BLaER1 treated with 17β-estradiol and CSF1 and Interleukin-3, amounts not matched to agents 10 nM and 100 nM (cell line): ENCODE results near the gene HOXC4.
A peak's percentile ranks its signal among the peaks of the same experiment; 100 is the strongest.

Experiments
- H3K27ac ChIP-seq, 11 experiments: shearing (Covaris generic); formaldehyde crosslinking; 2 replicates each; pipeline ENCODE4 v1.8.1; 2022
- H3K27me3 ChIP-seq, 11 experiments: shearing (Covaris generic); formaldehyde crosslinking; 2 replicates each; pipeline ENCODE4 v1.8.1; 2022
- H3K36me3 ChIP-seq, 11 experiments: shearing (Covaris generic); formaldehyde crosslinking; 2 replicates each; pipeline ENCODE4 v1.8.1; 2022
- H3K4me1 ChIP-seq, 10 experiments: shearing (Covaris generic); formaldehyde crosslinking; 2 replicates each; pipeline ENCODE4 v1.8.1; 2022
- H3K4me2 ChIP-seq, 11 experiments: shearing (Covaris generic); formaldehyde crosslinking; 2 replicates each; pipeline ENCODE4 v1.8.1; 2022
- H3K4me3 ChIP-seq, 10 experiments: shearing (Covaris generic); formaldehyde crosslinking; 2 replicates each; pipeline ENCODE4 v1.8.1; 2022
- H3K9ac ChIP-seq, 11 experiments: shearing (Covaris generic); formaldehyde crosslinking; 2 replicates each; pipeline ENCODE4 v1.8.1; 2022
- H3K9me3 ChIP-seq, 11 experiments: shearing (Covaris generic); formaldehyde crosslinking; replicated peaks in 1 of 11; 2 replicates each; pipeline ENCODE4 v1.8.1; 2022
- H4K20me1 ChIP-seq, 11 experiments: shearing (Covaris generic); formaldehyde crosslinking; 2 replicates each; pipeline ENCODE4 v1.8.1; 2022
- Cebpa-rat ChIP-seq, 11 experiments: shearing (Covaris generic); IDR thresholded peaks; 2 replicates each; pipeline ENCODE4 v1.8.1; 2022

Gene HOXC4

DNA sequence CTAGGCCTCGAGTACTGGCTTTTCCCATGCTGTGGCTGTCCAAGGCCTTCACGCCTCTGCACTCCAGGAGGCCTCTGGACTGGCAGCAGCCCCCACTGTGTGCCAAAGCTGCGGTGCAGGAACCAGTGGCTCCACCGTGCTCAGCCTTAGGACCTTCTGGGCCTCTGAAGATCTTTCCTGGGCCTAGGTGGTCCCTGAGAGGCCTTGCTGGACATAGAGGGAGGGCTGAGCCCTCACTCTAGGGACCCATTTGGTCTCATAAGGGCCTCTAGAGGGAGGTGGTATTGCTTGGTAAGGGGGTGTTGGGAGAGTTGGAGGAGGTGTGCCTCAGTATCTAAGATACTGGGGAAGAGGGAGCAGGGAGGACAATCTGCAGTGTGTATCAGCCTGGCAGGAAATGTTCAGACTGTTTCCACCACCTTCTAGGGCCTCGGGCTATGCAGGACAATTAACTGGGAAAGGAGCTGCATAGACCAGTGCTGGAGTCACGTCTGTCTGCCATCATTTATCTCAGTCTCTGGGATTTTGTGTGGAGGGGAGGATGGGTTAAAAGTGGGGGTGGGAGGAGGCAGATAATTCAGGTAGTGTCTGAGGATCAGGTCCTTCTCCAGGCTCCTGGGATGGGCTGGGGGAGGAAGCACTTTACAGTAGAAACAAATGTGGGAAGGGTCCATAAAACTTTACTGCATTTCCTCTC is 17.9 kb upstream of the HOXC4 start:
- Histone ChIP-seq H4K20me1 (peaks cover 0 to 82% (median 56%) of the 10 kb centered on the region in 11 experiments; a peak in 17 of 22 replicates), H3K27ac (no peak overlapping the region), H3K4me2 (no peak overlapping the region), H3K36me3 (no peaks in the 10 kb centered on the region), H3K27me3 (peaks cover 100% of the 10 kb centered on the region in 11 experiments), H3K4me3 (no peak overlapping the region), H3K4me1 (peaks cover 0 to 10% (median 8%) of the 10 kb centered on the region in 10 experiments; a peak in 8 of 20 replicates), H3K9ac (no peak overlapping the region), H3K9me3 (peaks cover 23 to 54% (median 39%) of the 10 kb centered on the region in 11 experiments)
- no peak for TF ChIP-seq Cebpa-rat (IDR thresholded peaks at IDR 0.05)

DNA sequence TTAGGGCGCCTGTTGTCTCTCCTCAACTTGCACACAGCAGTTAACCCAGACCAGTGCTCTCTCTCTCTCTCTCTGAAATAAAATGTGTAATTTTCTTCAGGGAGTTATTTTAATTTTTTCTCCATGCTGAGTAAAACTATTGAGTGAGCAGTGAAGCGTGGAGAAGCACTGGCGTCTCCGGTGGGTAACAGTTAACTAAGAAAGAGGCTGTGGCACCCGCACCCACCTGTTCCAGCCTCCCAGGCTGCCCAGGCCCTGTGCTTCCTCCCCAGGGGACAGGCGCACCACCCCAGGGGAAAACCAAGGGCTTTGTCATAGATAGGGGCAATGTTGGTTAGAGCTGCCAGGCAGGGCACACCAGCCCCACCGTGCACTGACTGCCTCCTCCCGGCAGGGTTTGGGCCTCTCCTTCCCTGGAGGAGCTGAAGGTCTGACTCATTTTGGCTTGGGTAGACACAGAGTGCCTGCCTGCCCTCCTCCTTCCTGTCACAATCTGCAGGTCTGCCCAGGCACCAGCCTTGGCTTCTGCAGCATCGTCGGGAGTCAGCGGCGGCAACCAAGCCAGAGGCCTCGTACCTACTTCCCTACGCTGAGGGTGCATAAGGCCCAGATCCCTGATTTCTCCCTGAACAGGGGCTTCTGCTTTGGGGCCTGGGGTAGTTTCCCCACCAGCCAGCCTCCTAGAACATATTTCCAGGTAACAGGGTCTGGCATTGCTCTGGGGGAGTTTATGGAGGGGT is 16.8 kb upstream of the HOXC4 start:
- peak overlapping the region in 6 of 11 experiments; percentile 7 to 48 (median 30); a peak in 6 of 22 replicates for H3K4me2 ChIP-seq
- no peak overlapping the region for H3K27ac ChIP-seq
- peaks cover 100% of the 10 kb centered on the region in 11 experiments for H3K27me3 ChIP-seq
- H3K9ac ChIP-seq, result no peak overlapping the region
- peaks cover 0 to 78% (median 45%) of the 10 kb centered on the region in 11 experiments; a peak in 17 of 22 replicates for H4K20me1 ChIP-seq
- H3K36me3 ChIP-seq, result no peaks in the 10 kb centered on the region
- peaks cover 0 to 10% (median 8%) of the 10 kb centered on the region in 10 experiments; a peak in 8 of 20 replicates for H3K4me1 ChIP-seq
- no peak overlapping the region for H3K4me3 ChIP-seq
- no peak for TF ChIP-seq Cebpa-rat (IDR thresholded peaks at IDR 0.05)
- H3K9me3 ChIP-seq, result peaks cover 18 to 47% (median 29%) of the 10 kb centered on the region in 11 experiments

DNA sequence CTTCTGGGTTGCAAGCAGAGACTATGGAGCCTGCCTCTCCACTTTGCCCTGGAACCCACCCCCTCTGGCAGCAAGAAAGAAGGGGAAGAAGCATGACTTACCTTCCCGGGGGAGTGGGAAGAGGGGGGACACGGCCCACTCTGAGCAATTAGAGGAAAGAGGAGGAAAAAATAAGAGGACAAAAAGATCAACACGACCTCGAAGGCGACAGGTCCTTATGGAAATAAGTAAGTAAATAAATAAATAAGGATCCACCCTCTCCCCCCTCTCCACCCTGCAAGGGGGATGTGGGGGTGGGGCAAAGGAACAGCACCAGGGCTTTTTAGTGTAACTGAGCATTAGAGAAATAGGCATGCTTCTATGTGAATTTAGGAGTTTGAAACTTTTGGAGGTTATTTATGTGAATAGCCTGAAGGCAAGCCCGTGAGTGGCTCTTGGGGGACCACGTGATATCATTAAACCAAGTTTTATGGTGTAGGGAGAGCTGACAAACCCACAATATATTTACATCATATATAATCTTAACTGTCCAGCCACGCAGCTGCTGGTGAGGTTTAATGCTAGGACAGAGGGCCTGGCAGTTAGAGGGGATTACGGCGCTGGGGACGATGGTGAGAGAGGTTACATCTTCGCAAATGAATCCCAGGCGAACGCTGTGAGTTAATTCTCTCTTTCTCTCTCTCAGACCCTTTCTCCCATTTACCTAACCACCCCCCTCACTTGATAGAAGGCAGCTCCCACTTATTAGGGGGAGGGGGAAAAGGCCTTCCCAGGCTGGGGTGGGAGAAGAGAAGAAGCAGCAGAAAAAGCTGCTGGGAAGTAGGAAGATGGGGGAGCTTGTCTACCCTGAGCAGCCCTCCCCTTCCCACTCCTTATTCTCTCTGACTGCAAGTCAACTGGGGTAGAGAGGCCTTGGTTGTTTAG is 16.0 kb upstream of the HOXC4 start:
- Histone ChIP-seq H4K20me1 (peaks cover 0 to 76% (median 40%) of the 10 kb centered on the region in 11 experiments; a peak in 17 of 22 replicates), H3K4me2 (peak overlapping the region in 2 of 11 experiments; percentile 33 to 48; a peak in 4 of 22 replicates)

DNA sequence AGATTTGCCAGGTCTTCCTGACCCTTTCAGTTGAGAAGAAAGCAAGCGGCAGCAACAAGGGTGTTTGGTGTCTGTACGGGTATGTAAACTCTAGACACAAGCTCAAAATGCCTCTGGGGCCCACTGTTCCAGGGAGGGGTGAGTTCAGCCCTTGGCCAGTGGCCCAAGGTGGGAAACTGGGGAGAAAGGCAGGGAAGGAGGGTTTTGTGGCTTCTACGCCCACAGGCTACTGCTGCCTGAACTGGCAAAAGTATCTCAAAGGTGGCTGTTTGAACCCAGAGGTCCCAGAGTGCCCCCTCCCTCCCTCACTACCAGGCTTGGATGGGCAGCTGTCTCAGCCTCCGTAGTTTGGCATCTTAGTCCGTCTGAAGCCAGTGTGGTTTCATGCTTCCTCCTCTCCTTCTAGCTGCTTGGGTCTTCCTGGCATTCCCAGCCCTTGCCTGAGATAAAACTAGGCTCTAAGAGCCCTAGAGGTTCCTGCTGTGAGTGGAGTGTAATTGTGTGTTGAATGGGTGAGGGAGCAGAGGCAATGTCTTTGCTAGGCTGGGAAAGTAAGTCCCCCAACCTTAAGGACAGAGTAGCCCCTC is 15.3 kb upstream of the HOXC4 start:
- H3K27me3 ChIP-seq, result peaks cover 100% of the 10 kb centered on the region in 11 experiments
- H3K9me3 ChIP-seq, result peaks cover 2 to 31% (median 14%) of the 10 kb centered on the region in 11 experiments
- H3K4me2 ChIP-seq, result no peak overlapping the region
- no peak for TF ChIP-seq Cebpa-rat (IDR thresholded peaks at IDR 0.05)
- no peak overlapping the region for H3K9ac ChIP-seq
- H3K4me1 ChIP-seq, result peaks cover 0 to 10% (median 8%) of the 10 kb centered on the region in 10 experiments; a peak in 8 of 20 replicates
- H3K4me3 ChIP-seq, result no peak overlapping the region
- peaks cover 0 to 76% (median 40%) of the 10 kb centered on the region in 11 experiments; a peak in 17 of 22 replicates for H4K20me1 ChIP-seq
- H3K27ac ChIP-seq, result no peak overlapping the region
- H3K36me3 ChIP-seq, result no peaks in the 10 kb centered on the region

More for the DNA sequence above, 16.0 kb upstream of the HOXC4 start:
- TF ChIP-seq Cebpa-rat (IDR thresholded peaks at IDR 0.05), result no peak
- Histone ChIP-seq H3K36me3 (no peaks in the 10 kb centered on the region), H3K4me1 (peaks cover 0 to 10% (median 8%) of the 10 kb centered on the region in 10 experiments; a peak in 8 of 20 replicates), H3K4me3 (no peak overlapping the region), H3K27me3 (peaks cover 100% of the 10 kb centered on the region in 11 experiments), H3K9me3 (peaks cover 10 to 39% (median 21%) of the 10 kb centered on the region in 11 experiments), H3K9ac (no peak overlapping the region), H3K27ac (no peak overlapping the region)

DNA sequence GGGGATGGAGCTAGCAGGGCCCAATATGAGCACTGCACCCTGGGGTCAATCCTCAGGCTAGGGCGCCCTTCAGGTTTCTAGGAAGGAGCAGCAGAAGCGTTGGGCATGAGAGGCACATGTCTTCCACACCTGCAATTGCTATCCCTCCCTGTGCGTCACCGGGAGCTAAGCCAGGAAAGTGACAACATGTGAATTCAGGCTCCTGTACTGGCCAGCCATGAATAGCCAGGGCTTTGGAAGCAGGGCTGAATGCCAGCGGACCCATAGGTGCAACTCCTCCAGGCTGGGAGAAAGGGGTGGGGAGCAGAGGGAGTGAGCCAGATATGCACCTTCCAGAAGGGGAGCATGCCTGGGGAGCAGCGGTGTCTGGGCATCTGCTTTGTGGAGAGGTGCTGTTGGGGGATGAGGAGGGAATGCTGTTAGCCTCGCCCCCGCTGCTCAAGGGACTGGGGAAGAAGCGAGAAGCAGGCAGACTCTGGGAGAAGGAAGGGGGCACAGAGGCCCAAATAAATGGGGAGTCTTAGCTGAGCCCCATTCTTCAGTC is 14.7 kb upstream of the HOXC4 start:
- no peak overlapping the region for H3K9ac ChIP-seq
- peaks cover 0 to 10% (median 8%) of the 10 kb centered on the region in 10 experiments; a peak in 8 of 20 replicates for H3K4me1 ChIP-seq
- peaks cover 0 to 72% (median 40%) of the 10 kb centered on the region in 11 experiments; a peak in 17 of 22 replicates for H4K20me1 ChIP-seq
- peaks cover 0 to 27% (median 11%) of the 10 kb centered on the region in 11 experiments; a peak in 15 of 22 replicates for H3K9me3 ChIP-seq
- no peak for TF ChIP-seq Cebpa-rat (IDR thresholded peaks at IDR 0.05)
- H3K4me2 ChIP-seq, result no peak overlapping the region
- H3K27ac ChIP-seq, result no peak overlapping the region
- H3K36me3 ChIP-seq, result no peaks in the 10 kb centered on the region
- H3K27me3 ChIP-seq, result peaks cover 100% of the 10 kb centered on the region in 11 experiments
- H3K4me3 ChIP-seq, result no peak overlapping the region

DNA sequence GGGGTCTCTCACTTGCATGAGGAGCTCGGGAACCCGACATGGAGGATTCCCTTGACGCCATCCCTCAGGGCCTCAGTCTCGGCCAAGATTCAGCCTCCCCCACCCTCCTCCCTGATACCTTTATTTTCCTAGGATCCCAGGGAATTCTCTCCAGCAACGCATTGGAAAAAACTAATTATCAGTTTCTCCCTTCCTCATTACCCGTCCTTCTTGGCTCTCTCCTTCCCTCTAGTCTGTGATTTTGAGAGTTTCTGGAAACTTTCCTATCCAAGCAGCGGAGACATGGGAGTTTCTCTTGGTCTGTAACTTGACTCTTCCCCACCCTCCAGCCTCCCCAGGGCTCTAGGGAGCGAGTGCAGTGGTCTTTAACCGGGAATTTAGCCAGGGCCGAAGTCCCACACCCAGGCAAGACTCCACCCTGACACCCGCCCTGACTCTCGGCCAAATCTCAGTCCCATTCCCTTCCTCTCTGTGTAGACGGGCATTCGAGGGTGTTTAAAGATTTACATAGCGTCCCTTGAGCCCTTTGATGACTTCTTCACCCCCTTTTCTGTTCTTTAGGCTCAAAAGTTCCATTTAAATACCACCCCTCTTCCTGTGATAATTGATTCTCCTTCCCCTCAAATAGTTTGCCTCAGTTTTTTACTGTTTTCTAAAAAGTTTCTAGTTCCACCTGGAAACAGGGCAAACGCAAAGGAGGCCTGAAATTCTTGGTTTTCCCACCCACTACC is 14.1 kb upstream of the HOXC4 start:
- no peak for TF ChIP-seq Cebpa-rat (IDR thresholded peaks at IDR 0.05)
- H3K4me2 ChIP-seq, result no peak overlapping the region

DNA sequence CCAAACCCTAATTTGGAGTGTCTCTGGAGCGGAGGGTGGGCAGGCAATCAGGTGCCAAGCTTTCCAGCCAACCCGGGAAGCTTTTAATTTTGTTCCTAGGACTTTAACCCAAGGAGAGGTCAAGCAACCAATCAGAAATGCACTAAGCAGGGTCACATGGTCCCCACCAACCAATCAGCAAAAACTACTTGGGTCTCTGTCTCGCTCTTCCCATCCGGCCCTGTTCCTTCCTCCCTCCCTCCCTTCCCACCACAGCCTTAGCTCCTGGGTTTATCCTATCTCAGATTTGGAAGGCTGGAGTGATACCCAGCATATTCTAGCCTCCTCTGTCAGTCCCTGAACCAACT is 13.5 kb upstream of the HOXC4 start:
- H3K27ac ChIP-seq, result no peak overlapping the region
- no peak overlapping the region for H3K4me2 ChIP-seq
- no peak for TF ChIP-seq Cebpa-rat (IDR thresholded peaks at IDR 0.05)
- peaks cover 100% of the 10 kb centered on the region in 11 experiments for H3K27me3 ChIP-seq
- peaks cover 0 to 10% (median 8%) of the 10 kb centered on the region in 10 experiments; a peak in 8 of 20 replicates for H3K4me1 ChIP-seq
- no peaks in the 10 kb centered on the region for H3K36me3 ChIP-seq
- peaks cover 0 to 66% (median 35%) of the 10 kb centered on the region in 11 experiments; a peak in 17 of 22 replicates for H4K20me1 ChIP-seq
- H3K9ac ChIP-seq, result no peak overlapping the region
- peaks cover 0 to 20% (median 11%) of the 10 kb centered on the region in 11 experiments; a peak in 14 of 22 replicates for H3K9me3 ChIP-seq
- no peak overlapping the region for H3K4me3 ChIP-seq

More for the DNA sequence above, 14.1 kb upstream of the HOXC4 start:
- Histone ChIP-seq H3K36me3 (no peaks in the 10 kb centered on the region), H3K27me3 (peaks cover 100% of the 10 kb centered on the region in 11 experiments), H3K9ac (no peak overlapping the region), H3K4me3 (no peak overlapping the region), H3K4me1 (peaks cover 0 to 10% (median 8%) of the 10 kb centered on the region in 10 experiments; a peak in 8 of 20 replicates), H3K9me3 (peaks cover 0 to 22% (median 11%) of the 10 kb centered on the region in 11 experiments; a peak in 15 of 22 replicates), H4K20me1 (peaks cover 0 to 71% (median 36%) of the 10 kb centered on the region in 11 experiments; a peak in 17 of 22 replicates), H3K27ac (no peak overlapping the region)
